Measurements from ENCODE around the gene NAGS.

DNA sequence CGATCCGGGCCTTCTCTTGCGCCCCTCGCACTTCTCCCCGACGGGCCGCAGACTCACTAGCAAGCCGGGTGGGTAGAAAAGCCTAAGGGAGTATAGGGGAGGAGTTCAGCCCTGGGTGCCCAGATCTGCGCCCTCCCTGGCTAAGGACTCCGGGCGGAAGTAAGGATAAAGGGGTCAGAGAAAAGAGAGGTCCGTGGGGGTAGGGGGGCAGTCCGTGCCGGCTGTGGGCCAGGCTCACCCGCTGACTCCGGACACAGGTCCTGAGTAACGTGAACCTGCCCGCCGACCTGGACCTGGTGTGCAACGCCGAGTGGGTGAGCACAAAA is 1.8 kb downstream of the NAGS start:
- TF ChIP-seq EZH2 (IDR thresholded peaks at IDR 0.05), result no peak
- TF ChIP-seq ELF1 (IDR thresholded peaks at IDR 0.05; ENCODE audit: borderline replicate concordance, low read depth), result no peak
- no peak for TF ChIP-seq CTCF (IDR thresholded peaks at IDR 0.05 in 2 of 3, conservative IDR thresholded peaks at IDR 0.05 in 1 of 3; ENCODE audit: borderline replicate concordance in 1 of 3, insufficient read depth in 1 of 3, low read depth in 2 of 3, low read length in 2 of 3)
- no peak for TF ChIP-seq RAD21 (IDR thresholded peaks at IDR 0.05; ENCODE audit: low read depth)
- TF ChIP-seq ZNF274 (IDR thresholded peaks at IDR 0.05; ENCODE audit: low read depth, low read length), result no peak
- TF ChIP-seq POLR2AphosphoS5 (IDR thresholded peaks at IDR 0.05; ENCODE audit: low read depth, low read length), result no peak

Data from HCT116 (cell line).